Sigmoid colon (tissue), 7 donors: ENCODE results near the gene KIF13A. TPM values are rescaled to one million over a fixed set of nuclear protein-coding genes. Genes with fewer than 3 reads are reported as not detected.
"Not testable (repeated sequence)": the region's sequence is repeated elsewhere in the genome, so short reads cannot be mapped to it uniquely, and the experiment has no call there.

Source experiments
- DNase-seq: peaks from one replicate; pipeline ENCODE4 v3.0.0-alpha.2; 2019
- H3K27ac ChIP-seq, 4 donors: fragments of 200-600 bp; sonication (generic); one replicate each; pipeline ENCODE4 v1.5.1; 2016 to 2019; ENCODE audit warnings: mild to moderate bottlenecking in 1 of 4
- H3K27me3 ChIP-seq, 3 donors: fragments of 200-600 bp; sonication (generic); one replicate each; pipeline ENCODE4 v1.5.1; 2019; ENCODE audit warnings: mild to moderate bottlenecking in 1 of 3
- H3K36me3 ChIP-seq, 4 donors: fragments of 200-600 bp; sonication (generic); one replicate each; pipeline ENCODE4 v1.5.1; 2016 to 2019
- H3K4me1 ChIP-seq, 4 donors: fragments of 200-600 bp; sonication (generic); one replicate each; pipeline ENCODE4 v1.5.1; 2017 to 2019
- H3K4me3 ChIP-seq, 4 donors: fragments of 200-600 bp; sonication (generic); one replicate each; pipeline ENCODE4 v1.5.1; 2017 to 2019; ENCODE audit warnings: mild to moderate bottlenecking in 2 of 4, moderate library complexity in 1 of 4
- H3K9me3 ChIP-seq, 4 donors: fragments of 200-600 bp in 3 of 4; sonication (generic) in 3 of 4; one replicate each; pipeline versions ENCODE4 v1.5.1 to v1.6.1; 2013 to 2019
- EP300 ChIP-seq, 4 donors: sonication (generic); formaldehyde crosslinking; IDR thresholded peaks; one replicate each; pipeline ENCODE4 v1.6.1; 2017; ENCODE audit warnings: antibody characterized with exemption in 4 of 4
- POLR2A ChIP-seq, 2 donors: fragments of 450-650 bp; IDR thresholded peaks; one replicate each; pipeline ENCODE4 v1.6.1; 2016; ENCODE audit warnings: antibody characterized with exemption in 2 of 2, mild to moderate bottlenecking in 2 of 2, moderate library complexity in 2 of 2
- POLR2AphosphoS5 ChIP-seq, 4 donors: sonication (generic); formaldehyde crosslinking; IDR thresholded peaks; one replicate each; pipeline ENCODE4 v1.6.1; 2017; ENCODE audit warnings: antibody characterized with exemption in 4 of 4
- WGBS, 2 donors: extraction: QIAGEN DNeasy Blood & Tissue Kit; methylation state at CpG; one replicate each; pipeline ENCODE4 v1.1.7; 2013; 5-methylcytosine and 5-hydroxymethylcytosine counted together
- intact Hi-C: fragments of 100-400 bp; cut with DNase I; formaldehyde crosslinking; loops from one replicate; pipeline ENCODE4 v1.15.1; 2023
- polyA plus RNA-seq, 3 donors: library from polyadenylated mRNA; stranded (reverse); fragments of 200-250 nt; gene quantifications; one replicate each; pipeline ENCODE4 v1.2.3, GENCODE V29; 2013
- total RNA-seq, 4 donors: library from RNA; depleted of rRNA; stranded (reverse); fragments of >200 nt; gene quantifications; one replicate each; pipeline ENCODE4 v1.1.0, GENCODE V29; 2016
- TF ChIP-seq, protein P1 (sequence below), 4 experiments: fragments of 450-650 bp in 3 of 4; fragments of 200-600 bp in 1 of 4; IDR thresholded peaks; one replicate each; pipeline ENCODE4 v1.5.1; 2016 to 2019; ENCODE audit warnings: antibody characterized with exemption in 4 of 4, mild to moderate bottlenecking in 3 of 4, moderate library complexity in 2 of 4
- donor health status: healthy with polysubstance abuse.
- donor health status: Bipolar disorder and iron deficiency.
- donor health status: healthy.

The KIF13A gene
- total and polyA plus RNA-seq, 7 donors = 18.5 to 73.8 (median 55.3) TPM

DNA sequence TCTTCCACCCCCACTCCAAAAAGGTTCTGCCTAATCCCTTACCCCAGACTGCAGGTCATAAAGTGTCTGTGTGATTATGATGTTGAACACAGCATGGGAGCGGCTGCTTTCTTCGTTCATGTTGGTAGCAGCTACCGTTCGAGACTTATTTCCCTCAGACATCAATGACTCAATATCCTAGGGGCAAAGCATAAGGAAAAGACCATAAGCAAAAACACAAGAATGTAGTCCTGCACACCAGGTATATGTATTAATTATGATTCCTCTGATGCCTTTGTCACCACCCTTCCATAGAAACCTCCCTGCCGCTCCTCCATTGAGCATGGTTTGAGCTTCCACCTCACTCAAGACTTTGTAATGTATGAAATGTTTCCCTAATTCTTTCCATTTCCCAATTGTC lies 137.2 kb downstream of the KIF13A start:
- H3K4me3 ChIP-seq = no peak overlapping the region
- H3K27ac ChIP-seq = no peak overlapping the region
- peaks cover 0 to 29% (median 23%) of the 10 kb centered on the region in 4 donors for H3K4me1 ChIP-seq
- no peaks in the 10 kb centered on the region for H3K27me3 ChIP-seq
- no peak for TF ChIP-seq POLR2AphosphoS5 (IDR thresholded peaks at IDR 0.05)
- no peak for TF ChIP-seq POLR2A (IDR thresholded peaks at IDR 0.05)
- no peak for TF ChIP-seq EP300 (IDR thresholded peaks at IDR 0.05)
- TF ChIP-seq, protein P1, sequence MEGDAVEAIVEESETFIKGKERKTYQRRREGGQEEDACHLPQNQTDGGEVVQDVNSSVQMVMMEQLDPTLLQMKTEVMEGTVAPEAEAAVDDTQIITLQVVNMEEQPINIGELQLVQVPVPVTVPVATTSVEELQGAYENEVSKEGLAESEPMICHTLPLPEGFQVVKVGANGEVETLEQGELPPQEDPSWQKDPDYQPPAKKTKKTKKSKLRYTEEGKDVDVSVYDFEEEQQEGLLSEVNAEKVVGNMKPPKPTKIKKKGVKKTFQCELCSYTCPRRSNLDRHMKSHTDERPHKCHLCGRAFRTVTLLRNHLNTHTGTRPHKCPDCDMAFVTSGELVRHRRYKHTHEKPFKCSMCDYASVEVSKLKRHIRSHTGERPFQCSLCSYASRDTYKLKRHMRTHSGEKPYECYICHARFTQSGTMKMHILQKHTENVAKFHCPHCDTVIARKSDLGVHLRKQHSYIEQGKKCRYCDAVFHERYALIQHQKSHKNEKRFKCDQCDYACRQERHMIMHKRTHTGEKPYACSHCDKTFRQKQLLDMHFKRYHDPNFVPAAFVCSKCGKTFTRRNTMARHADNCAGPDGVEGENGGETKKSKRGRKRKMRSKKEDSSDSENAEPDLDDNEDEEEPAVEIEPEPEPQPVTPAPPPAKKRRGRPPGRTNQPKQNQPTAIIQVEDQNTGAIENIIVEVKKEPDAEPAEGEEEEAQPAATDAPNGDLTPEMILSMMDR (IDR thresholded peaks at IDR 0.05) = no peak
- WGBS, 2 donors = 96 to 97% methylated on average over 5 of the region's 5 CpGs
- H3K36me3 ChIP-seq = peaks cover 0 to 37% (median 8%) of the 10 kb centered on the region in 4 donors
- intact Hi-C loops = no loop called here
- no peak for DNase-seq
- no peaks in the 10 kb centered on the region for H3K9me3 ChIP-seq

GRCh38 chr6:17847203-17847760 lies 140.2 kb downstream of the KIF13A start:
- peaks cover 0 to 19% (median 17%) of the 10 kb centered on the region in 4 donors for H3K4me1 ChIP-seq
- no peak overlapping the region for H3K4me3 ChIP-seq
- H3K9me3 ChIP-seq = no peaks in the 10 kb centered on the region
- DNase-seq = no peak
- H3K27ac ChIP-seq = no peak overlapping the region
- WGBS, 2 donors = 76 to 87% methylated on average over 4 of the region's 4 CpGs
- intact Hi-C loops = no loop called here
- H3K27me3 ChIP-seq = no peaks in the 10 kb centered on the region
- peaks cover 0 to 41% (median 8%) of the 10 kb centered on the region in 4 donors for H3K36me3 ChIP-seq
- TF ChIP-seq POLR2A (IDR thresholded peaks at IDR 0.05) (no peak), EP300 (IDR thresholded peaks at IDR 0.05) (no peak), POLR2AphosphoS5 (IDR thresholded peaks at IDR 0.05) (no peak)
- TF ChIP-seq, protein P1 (IDR thresholded peaks at IDR 0.05) = no peak

GRCh38 chr6:17846762-17847161 lies 140.7 kb downstream of the KIF13A start:
- peaks cover 0 to 41% (median 8%) of the 10 kb centered on the region in 4 donors for H3K36me3 ChIP-seq
- no peak overlapping the region for H3K27ac ChIP-seq
- no peak overlapping the region for H3K4me3 ChIP-seq
- H3K27me3 ChIP-seq = no peaks in the 10 kb centered on the region
- no peak for DNase-seq
- intact Hi-C loops = no loop called here
- H3K9me3 ChIP-seq = no peaks in the 10 kb centered on the region
- WGBS, 2 donors = 97 to 98% methylated on average over 4 of the region's 4 CpGs
- peaks cover 0 to 14% (median 12%) of the 10 kb centered on the region in 4 donors for H3K4me1 ChIP-seq
- no peak for TF ChIP-seq POLR2AphosphoS5 (IDR thresholded peaks at IDR 0.05)
- no peak for TF ChIP-seq POLR2A (IDR thresholded peaks at IDR 0.05)

DNA sequence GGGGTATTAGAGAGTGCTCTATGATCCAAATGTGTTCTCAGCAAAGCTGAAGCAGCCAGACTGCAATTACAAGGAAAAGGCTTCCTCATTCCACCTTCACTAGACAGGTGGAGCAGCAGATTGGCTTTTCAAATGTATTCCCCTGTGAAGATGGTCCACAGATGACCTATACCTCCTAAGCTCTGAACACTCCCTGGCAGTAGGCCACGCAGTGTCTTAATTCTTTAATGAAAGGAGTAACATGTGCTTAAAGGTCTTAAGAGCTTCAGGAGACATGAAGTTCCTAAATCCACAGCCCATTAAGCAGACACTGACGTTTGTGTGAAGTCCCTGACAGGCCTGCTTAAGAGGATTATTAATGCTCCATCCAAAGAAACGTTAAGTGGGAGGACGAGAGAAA lies 141.8 kb downstream of the KIF13A start:
- Histone ChIP-seq H3K27ac (no peak overlapping the region), H3K4me3 (no peak overlapping the region), H3K9me3 (no peaks in the 10 kb centered on the region), H3K4me1 (peaks cover 0 to 2% (median under 1%) of the 10 kb centered on the region in 4 donors), H3K27me3 (no peaks in the 10 kb centered on the region), H3K36me3 (peaks cover 0 to 41% (median 8%) of the 10 kb centered on the region in 4 donors)
- 77 to 81% methylated on average over 4 of the region's 4 CpGs for WGBS, 2 donors
- DNase-seq = no peak
- intact Hi-C loops = no loop called here
- TF ChIP-seq, protein P1 (IDR thresholded peaks at IDR 0.05) = no peak
- no peak for TF ChIP-seq EP300 (IDR thresholded peaks at IDR 0.05)
- no peak for TF ChIP-seq POLR2AphosphoS5 (IDR thresholded peaks at IDR 0.05)
- no peak for TF ChIP-seq POLR2A (IDR thresholded peaks at IDR 0.05)

DNA sequence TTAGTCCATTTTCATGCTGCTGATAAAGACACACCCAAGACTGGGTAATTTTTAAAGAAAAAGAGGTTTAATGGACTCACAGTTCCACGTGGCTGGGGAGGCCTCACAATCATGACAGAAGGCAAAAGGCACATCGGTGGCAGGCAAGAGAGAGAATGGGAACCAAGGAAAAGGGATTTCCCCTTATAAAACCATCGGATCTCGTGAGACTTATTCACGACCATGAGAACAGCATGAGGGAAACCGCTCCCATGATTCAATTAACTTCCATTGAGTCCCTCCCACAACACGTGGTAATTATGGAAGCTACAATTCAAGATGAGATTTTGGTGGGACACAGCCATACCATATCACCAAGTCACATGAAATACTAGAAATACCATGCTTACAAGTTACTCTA lies 142.5 kb downstream of the KIF13A start:
- H3K27ac ChIP-seq, H3K4me1 ChIP-seq, H3K9me3 ChIP-seq, H3K27me3 ChIP-seq, H3K4me3 ChIP-seq, DNase-seq, intact Hi-C loops: not testable (repeated sequence)
- peaks cover 0 to 36% (median 7%) of the 10 kb centered on the region in 4 donors for H3K36me3 ChIP-seq
- 88 to 90% methylated on average over 7 of the region's 7 CpGs for WGBS, 2 donors
